Activated T-cell treated with anti-CD3 and anti-CD28 coated beads for 24 hours (primary cell): Measurements from ENCODE around the gene FRMPD1.
"Not testable (repeated sequence)": the region's sequence is repeated elsewhere in the genome, so short reads cannot be mapped to it uniquely, and the experiment has no call there.

Source experiments
- DNase-seq: peaks from one replicate; pipeline ENCODE4 v3.0.0-alpha.2; 2020; ENCODE audit warnings: low read depth

FRMPD1 gene

DNA sequence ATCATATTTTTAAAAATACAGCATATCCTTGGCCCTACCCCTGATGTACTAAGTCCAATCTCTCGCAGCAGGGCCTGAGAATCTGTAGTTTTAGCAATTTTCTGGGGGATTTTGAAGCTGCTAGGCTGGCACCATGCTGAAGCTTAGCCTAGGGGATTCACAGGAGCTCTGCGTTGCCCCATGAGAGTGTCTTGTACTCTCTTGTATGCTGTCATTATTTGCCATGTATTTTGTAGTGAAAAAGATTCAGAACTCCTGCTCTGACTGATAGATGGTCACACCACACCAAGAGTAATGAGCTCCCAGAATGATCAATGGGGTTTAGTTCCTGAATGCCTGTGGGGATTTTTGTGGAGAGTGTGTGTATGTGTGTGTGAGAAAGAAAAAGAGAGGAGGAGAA, 82.2 kb downstream of the FRMPD1 start:
- no peak for DNase-seq

DNA sequence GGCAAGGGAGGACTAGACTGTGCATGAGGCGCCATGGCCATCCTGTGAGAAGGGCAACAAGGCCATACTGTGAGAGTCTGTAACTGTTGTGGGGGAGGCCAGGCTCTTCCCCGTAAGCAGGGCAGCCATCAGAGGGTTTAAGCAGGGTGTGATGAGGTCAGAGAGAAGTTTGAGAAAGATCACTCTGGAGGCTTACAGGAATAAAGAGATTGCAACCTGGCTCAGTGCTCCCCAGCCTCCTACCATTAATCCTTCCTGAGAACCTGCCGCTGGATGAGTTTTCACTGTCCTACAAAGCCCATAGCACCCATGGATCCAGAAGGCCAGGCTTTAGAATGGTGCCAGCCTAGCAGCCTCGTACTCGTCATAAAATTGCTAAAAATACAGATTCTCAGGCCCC, 88.5 kb downstream of the FRMPD1 start:
- no peak for DNase-seq

DNA sequence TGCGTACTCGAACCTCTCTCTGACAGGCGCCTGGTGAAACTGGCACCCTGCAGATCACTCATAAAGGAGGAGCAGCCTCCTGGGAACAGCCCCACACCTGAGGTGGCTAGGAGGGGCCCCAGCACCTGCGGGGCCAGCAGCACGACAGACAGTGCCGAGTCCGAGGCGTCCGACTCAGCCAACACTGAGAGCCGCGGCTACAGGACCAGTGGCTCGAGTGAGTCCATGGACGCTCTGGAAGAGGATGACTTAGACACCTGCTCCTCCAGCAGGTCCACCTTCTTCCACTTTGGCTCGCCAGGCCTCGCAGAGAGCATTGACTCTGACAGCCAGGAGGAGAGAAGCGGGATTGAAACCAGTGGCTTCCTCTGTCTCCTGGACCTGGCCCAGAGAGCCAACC, 89.4 kb downstream of the FRMPD1 start:
- DNase-seq: no peak

DNA sequence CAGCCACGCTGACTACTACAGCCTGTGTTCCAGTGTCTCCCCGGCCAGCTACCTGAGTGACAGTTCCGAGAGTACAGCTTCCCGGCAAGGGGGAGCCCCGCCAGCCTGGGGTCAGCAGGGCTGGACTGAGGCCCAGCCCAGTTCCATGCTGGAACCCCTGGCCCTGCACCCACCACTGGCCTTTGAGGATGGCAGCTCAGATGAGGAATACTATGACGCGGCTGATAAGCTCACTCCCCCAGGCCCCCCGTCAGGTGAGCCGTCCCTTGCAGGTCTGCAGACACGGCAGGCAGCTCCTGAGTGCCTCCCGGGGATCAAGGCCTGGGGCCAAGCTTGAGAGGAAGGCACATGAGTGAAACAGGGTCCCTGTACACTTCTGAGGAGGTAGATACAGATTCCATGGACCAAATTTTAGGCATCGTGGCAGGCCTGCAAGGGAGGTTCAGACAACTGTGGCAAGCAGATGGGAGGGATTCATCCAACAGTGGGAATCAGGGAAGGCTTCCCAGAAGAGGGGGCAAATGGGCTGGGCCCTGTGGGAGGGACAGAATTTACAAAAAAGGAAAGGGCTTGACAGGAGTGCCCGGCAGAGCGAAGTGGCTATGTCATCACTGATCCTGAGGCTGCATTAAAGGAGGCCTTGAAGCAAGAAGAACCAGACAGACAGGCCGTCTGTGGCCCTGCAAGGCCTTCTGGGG, 90.0 kb downstream of the FRMPD1 start:
- no peak for DNase-seq

DNA sequence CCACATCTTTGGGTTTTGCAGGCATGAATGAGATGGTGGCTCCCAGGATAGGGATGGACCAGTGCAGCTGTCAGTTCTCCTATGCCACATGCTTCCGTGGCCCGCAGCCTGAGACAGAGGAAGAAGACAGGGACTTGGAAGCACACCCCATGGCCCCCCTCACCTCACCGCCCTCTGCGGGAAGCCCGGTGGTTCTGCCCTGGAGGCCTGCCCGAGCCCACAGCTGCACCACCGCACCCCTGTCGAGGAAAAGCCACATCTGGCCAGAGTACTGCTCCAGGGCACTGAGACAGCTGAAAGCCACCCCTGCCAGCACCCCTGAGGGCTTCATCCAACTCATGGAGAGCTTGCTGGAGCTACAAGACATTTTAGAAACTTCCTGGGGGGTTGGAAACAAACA, 95.2 kb downstream of the FRMPD1 start:
- no peak for DNase-seq

DNA sequence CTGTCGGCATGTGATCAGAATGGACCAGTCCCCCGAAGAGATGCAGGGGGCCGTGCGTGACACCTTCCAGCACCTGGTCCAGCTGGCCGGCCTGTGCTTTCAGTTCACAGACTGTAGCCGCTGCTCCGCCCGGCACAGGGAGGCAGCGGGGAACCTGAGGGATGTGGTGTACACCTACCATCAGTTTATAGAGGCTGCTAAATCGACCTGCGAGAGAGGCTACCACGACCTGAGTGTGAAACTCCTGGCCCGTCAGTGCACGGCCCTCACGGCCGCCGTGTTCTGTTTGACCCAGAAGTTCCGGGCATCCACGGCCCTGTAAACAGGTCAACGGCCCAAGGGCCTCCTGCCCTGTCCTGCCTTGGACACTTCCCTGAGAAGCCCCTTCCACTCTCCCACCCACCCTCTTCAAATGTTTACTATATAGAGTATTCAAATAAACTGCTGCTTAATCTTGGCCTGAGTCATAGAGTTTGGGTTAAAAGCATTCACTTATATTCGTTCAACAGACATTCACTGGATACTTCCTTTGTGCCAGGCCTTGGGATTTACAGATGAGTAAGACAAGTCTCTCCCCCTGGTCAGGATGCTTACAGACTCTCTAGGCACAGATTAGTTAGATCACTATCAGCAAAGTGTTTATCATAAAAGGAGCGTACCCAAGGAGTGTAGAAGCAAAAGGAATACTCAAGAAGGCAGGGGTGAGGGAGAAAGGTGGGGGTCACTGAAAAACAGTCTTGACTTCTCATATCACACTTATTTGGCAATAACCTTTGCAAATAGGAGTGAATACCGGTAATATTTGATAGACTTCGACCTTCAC, 95.9 kb downstream of the FRMPD1 start:
- DNase-seq: no peak

DNA sequence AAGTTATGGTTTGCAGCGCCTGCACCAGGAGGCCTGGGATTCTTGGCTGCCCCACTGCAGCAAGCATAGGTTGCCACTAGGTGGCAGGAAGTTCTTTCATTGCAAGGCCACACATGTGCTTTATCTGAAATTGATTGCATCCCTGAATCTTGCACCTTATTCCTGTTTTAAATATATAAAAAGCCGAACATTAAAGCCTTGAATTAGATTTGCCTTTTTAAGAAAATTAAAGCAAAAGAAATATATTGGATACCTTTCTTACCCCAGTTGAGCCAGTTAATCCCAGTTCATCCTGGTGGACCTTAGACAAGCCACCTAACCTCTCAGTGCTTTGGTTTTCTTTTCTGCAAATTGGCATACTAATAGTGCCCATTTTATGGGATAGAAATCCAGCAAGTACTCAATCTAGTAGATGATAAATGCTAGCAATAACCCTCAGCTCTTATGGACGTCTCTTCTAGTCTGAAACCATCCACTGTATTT, 96.6 kb downstream of the FRMPD1 start:
- DNase-seq: peak; percentile 50

DNA sequence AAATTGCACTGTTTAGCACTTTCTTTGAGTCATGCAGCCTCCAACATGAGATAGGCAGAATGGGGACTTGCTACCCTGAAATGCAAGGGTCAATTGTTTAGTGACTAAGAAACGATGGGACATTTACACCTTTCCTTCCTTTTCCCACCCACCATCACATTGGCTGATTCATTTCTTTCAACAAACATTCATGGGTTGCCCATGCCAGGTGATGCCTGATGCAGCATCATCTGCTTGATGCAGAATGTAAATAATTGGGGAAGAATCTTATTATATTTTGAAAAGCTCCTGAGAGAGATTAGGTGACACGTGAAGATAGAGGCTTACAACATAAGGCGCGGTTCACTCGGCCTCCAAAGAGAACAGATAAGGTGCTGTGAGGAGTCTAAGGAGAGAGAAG, 98.4 kb downstream of the FRMPD1 start:
- DNase-seq: no peak

DNA sequence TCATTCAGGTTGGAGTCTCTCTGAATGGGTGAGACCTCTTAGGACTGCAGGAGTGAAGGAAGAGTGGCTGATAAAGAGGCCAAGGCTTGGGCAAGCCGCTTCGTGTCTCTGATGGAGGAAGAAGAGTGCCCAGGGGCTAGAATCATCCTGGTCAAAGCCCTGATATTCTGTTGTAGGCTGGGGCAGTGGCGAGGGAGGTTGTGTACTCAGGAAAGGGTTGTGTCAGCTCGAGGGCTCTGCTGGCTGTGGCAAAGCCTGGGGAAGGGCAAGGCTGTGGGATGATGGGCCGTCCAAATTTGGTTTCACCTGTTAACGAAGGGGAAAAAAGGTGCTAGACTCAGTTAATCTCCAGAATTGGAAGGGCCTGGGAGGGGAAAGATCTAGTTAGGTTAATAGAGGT, 100.4 kb downstream of the FRMPD1 start:
- no peak for DNase-seq

DNA sequence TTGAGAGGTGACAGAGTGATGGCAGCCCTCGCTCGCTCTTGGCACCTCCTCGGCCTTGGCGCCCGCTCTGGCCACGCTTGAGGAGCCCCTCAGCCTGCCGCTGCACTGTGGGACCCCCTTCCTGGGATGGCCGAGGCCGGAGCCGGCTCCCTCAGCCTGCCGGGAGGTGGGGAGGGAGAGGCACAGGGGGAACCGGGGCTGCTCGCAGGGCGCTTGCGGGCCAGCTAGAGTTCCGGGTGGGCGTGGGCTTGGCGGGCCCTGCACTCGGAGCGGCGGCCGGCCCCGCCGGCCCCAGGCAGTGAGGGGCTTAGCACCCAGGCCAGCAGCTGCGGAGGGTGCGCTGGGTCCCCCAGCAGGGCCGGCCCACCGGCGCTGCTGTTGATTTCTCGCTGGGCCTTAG, 101.0 kb downstream of the FRMPD1 start:
- DNase-seq: not testable (repeated sequence)

DNA sequence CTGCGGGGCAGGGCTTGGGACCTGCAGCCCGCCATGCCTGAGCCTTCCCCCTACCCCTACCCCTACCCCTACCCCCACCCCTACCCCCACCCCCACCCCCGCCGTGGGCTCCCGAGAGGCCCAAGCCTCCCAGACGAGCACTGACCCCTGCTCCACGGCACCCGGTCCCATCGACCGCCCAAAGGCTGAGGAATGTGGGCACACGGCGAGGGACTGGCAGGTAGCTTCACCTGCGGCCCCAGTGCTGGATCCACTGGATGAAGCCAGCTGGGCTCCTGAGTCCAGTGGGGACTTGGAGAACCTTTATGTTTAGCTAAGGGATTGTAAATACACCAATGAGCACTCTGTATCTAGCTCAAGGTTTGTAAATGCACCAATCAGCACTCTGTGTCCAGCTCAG, 101.4 kb downstream of the FRMPD1 start:
- DNase-seq: not testable (repeated sequence)

DNA sequence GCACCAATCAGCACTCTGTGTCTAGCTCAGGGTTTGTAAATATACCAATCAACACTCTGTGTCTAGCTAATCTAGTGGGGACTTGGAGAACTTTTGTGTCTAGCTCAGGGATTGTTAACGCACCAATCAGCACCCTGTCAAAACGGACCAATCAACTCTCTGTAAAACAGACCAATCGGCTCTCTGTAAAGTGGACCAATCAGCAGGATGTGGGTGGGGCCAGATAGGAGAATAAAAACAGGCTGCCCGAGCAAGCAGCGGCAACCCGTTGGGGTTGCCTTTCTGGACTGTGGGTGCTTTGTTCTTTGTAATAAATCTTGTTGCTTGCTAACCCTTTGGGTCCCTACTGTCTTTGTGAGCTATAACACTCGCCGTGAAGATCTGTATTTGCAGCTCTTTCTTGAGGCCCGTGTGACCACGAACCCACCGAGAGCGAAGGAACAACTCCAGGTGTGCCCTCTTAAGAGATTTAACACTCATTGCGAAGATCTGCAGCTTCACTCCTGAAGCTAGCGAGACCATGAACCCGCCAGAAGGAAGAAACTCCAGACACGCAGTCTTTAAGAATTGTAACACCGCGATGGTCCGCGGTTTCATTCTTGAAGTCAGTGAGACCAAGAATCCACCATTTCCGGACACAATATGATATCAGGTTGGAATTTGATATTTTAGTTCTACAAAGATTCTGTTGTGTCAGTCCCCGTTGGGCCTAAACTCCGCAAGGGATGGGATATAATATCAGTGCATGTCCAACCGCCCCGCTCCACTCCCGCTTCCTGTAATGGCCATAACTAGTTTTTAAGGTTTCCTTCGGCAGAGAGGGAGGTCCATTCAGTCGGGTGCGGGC, 102.1 kb downstream of the FRMPD1 start:
- no peak for DNase-seq

DNA sequence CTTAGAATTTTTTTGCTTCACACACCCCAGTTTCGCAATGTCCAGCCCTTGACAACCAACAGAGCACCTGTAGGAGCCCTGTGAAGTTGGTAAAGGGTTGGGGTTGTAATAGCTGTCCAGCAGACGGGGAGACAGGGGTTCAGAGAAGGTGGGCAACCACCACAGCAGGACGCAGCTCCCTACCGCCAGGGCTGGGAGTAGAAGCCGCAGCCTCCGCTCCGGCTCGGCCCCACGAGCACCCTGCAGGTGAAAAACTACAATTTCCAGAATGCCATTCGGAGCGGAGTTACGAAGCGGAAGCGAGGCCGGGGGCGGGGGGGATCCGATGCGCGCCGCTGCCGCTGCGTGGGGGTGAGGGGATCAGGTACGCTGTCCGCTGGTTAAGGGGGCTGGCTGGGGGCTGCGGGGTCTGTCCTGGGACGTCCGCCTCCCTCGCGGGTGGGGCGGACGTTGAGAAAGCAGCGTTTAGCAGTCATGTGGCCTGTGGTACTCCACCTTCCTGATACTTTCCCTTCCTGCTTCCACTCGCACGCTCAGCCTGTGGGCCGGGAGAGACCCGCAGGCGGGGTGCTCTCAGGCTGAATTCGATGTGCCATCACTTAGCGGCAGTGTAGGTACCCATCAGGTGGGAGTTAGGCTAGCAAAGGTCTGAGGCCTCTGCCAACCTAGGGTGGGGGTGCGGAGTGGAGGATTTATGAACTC, 102.9 kb downstream of the FRMPD1 start, which contains the start of gene TRMT10B:
Gene TRMT10B, plus strand, starts transcription at position 317 of the 702 bp plus-strand sequence. CDS start 8,127 bp downstream, outside the sequence.
- peak; percentile 64 for DNase-seq

DNA sequence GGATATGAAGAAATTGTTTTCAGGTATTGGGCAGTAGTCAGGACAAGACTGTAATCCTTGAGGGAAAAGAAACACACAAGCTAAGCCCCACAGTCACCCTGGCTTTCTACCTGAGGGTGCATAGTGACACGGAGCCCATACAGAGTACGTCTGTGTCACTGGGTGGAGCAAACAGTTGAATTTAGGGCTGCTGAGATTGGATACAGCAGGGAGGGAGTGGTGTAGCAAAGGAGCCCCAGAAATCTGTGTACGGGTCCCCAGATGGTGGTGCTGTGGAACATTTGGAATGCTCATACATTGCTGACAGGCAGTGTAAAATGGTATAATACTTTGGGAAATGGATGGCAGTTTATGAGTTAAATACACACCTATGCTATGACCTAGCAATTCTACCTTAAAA, 108.0 kb downstream of the FRMPD1 start:
- no peak for DNase-seq

DNA sequence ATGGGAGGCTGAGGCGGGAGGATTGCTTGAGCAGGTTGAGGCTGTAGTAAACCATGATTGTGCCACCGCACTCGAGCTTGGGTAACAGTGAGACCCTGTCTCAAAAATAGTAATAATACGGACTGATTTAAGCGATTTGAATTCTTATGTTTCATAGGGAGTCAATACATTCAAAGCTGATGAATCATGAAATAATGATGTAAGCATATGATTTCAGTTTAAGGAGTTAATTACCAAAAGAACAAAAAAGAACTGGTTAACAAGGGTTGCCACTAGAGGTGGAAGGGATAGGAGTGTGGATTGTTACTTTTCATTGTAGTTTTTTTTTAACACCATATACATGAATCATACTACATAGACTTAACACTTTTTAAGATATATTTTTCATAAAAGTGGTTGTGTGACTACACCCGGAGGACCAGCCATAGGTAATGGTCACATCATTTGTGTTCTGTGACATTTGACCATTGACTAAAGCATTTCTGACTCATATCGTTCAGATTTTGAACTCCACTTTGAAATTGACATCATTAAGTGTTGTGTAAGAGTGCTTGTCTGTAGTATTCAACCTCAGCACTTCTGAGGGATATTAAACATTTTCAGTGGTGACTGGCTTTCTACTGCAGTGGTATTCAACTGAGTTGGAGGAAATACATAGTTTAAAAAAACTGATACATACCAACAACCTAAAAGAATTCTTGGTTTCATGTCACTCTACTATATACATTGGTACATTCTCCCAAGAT, 109.8 kb downstream of the FRMPD1 start:
- no peak for DNase-seq

DNA sequence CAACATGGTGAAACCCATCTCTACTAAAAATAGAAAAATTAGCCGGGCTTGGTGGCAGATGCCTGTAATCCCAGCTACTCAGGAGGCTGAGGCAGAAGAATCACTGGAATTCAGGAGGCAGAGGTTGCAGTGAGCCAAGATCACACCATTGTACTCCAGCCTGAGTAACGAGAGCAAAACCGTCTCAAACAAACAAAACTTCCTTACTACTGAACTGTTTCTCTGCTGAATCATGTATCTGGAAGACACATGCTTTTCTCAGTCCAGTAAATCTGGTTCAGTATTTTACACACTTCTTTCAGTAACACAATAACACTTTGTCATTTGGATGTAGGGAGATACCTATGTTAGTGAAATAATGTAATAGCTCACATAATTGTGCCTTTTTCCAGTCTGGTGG, 110.8 kb downstream of the FRMPD1 start:
- DNase-seq: no peak

DNA sequence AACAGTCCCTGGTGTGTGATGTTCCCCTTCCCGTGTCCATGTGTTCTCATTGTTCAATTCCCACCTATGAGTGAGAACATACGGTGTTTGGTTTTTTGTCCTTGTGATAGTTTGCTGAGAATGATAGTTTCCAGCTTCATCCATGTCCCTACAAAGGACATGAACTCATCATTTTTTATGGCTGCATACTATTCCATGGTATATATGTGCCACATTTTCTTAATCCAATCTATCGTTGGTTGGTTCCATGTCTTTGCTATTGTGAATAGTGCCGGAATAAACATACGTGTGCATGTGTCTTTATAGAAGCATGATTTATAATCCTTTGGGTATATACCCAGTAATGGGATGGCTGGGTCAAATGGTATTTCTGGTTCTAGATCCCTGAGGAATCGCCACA, 114.5 kb downstream of the FRMPD1 start:
- not testable (repeated sequence) for DNase-seq

DNA sequence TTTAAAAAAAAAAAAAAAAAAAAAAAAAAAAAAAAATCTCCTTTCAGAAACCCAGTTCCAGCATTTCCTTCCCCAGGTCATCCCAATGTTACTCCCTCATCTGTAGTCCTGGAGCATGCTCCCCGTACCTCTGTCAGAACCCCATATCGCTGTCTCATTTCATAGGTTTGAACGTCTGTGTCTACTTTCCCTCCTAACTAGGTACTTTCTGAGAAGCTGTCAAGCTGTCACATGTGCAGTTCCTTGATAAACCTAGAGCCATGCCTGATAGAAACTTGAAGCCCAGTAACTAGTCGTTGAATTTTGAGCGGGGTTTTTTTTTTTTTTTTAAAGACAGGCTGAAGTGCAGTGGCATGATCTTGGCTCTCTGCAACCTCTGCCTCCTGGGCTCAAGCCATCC, 118.6 kb downstream of the FRMPD1 start:
- DNase-seq: no peak

DNA sequence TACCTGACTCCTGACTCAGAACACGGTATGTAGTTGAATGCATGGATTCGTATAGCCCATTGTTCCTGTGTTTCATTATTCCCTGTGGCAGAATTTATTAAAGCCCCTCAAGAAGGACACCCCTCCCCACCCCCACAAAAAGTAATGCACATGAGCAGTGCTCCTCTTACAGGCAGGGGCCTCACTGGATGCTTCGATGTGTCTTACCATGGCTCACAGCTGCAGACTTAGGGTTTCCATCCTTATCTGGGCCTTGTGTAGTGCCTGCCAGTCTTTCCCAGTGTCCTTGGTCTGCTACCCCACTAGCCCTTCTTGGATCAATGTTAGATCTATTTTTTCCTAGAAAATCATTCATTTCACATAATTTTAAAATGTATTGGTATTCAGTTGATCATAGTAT, 119.2 kb downstream of the FRMPD1 start:
- DNase-seq: no peak

DNA sequence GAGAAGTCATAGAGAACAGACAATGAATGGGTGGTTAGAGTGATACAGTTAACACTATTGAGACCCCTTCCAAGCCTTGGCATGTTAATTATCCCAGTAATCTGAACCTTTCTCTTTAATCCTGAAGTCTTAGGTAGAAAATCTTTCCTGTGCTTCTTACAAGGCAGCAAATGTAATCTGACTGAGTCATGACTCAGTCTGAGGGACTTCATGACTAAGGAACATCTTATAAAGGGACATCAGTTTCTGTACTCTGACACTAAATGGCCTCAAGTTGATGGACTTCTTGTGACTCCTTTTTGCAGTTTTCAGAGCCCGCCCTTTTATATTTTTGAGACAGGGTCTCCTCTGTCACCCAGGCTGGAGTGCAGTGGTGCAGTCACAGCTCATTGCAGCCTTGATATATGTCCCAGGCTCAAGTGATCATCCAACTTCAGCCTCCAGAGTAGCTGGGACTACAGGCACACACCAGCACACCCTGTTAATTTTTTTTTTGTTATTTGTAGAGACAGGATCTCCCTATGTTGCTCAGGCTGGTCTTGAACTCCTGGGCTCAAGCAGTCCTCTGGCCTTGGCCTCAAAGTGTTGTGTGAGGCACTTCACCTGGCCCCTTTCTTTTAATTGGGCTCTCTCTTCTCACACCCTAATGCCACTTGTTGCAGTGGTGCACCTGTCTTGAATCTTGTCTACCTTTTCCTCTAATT, 124.6 kb downstream of the FRMPD1 start:
- no peak for DNase-seq
